IMR-90 (cell line): Measurements from ENCODE around the gene MROH7. TPM values are rescaled to one million over a fixed set of nuclear protein-coding genes. Genes with fewer than 3 reads are reported as not detected.

Experiments used
- ATAC-seq: fragments of 200-7000 bp; cut with Tn5 transposase; 2 replicates; pipeline ENCODE4 v1.9.1; 2020; ENCODE audit warnings: low read depth, mild to moderate bottlenecking, moderate library complexity
- BruUV-seq: library from RNA; stranded (reverse); fragments of 400-500 nt; replicated peaks from 2 replicates; lab custom pipeline; 2021; lab: Mats Ljungman, UMichigan
- CTCF ChIA-PET: fragments of 300-600 bp; formaldehyde crosslinking; extraction: SDS; loops from one replicate; lab custom pipeline; 2021; ENCODE audit warnings: antibody characterized with exemption; lab: Yijun Ruan, JAX
- POLR2A ChIA-PET: fragments of 300-600 bp; sonication (Branson Sonifier 250); formaldehyde crosslinking; loops from one replicate; lab custom pipeline; 2022; ENCODE audit warnings: antibody characterized with exemption; ENCODE audit not compliant: unreplicated experiment; lab: Charles Lee
- DNase-seq: peaks from one replicate; pipeline ENCODE4 v3.0.0; 2013
- H2AFZ ChIP-seq: replicated peaks from 2 replicates; pipeline ENCODE3; 2013; ENCODE audit warnings: low read length, mild to moderate bottlenecking; ENCODE audit not compliant: poor library complexity
- H2AK5ac ChIP-seq: 2 replicates; pipeline ENCODE4 v1.6.1; 2013; ENCODE audit warnings: low read depth, low read length, inconsistent platforms
- H2AK9ac ChIP-seq: replicated peaks from 2 replicates; pipeline ENCODE3; 2013; ENCODE audit warnings: mild to moderate bottlenecking, low read depth, low read length, moderate library complexity; ENCODE audit not compliant: poor library complexity
- H2BK120ac ChIP-seq: 2 replicates; pipeline ENCODE4 v1.6.1; 2013; ENCODE audit warnings: low read depth, low read length, inconsistent platforms
- H2BK15ac ChIP-seq: 3 replicates; pipeline ENCODE4 v1.6.1; 2013; ENCODE audit warnings: low read depth, low read length, inconsistent platforms
- H2BK20ac ChIP-seq: 2 replicates; pipeline ENCODE4 v1.6.1; 2013; ENCODE audit warnings: low read depth, mild to moderate bottlenecking, inconsistent platforms, low read length, moderate library complexity
- H2BK5ac ChIP-seq: 2 replicates; pipeline ENCODE4 v1.6.1; 2013; ENCODE audit warnings: mild to moderate bottlenecking, low read depth, low read length, inconsistent platforms; ENCODE audit not compliant: poor library complexity, severe bottlenecking
- H3K14ac ChIP-seq: replicated peaks from 2 replicates; pipeline ENCODE4 v1.6.1; 2013; ENCODE audit warnings: low read depth, low read length, inconsistent platforms
- H3K18ac ChIP-seq: 2 replicates; pipeline ENCODE4 v1.6.1; 2013; ENCODE audit warnings: low read depth, low read length, control low read depth
- H3K23ac ChIP-seq: 2 replicates; pipeline ENCODE4 v1.6.1; 2013; ENCODE audit warnings: low read depth, low read length, inconsistent platforms
- H3K27ac ChIP-seq: 2 replicates; pipeline ENCODE4 v1.5.1; 2013; ENCODE audit warnings: mild to moderate bottlenecking, control low read depth, low read length; ENCODE audit not compliant: insufficient read depth
- H3K27me3 ChIP-seq: 2 replicates; pipeline ENCODE4 v1.6.1; 2013; ENCODE audit warnings: low read length; ENCODE audit not compliant: control insufficient read depth, insufficient read depth
- H3K36me3 ChIP-seq: 2 replicates; pipeline ENCODE4 v1.6.1; 2013; ENCODE audit warnings: low read length, mixed read lengths; ENCODE audit not compliant: control insufficient read depth, insufficient read depth
- H3K4ac ChIP-seq: 2 replicates; pipeline ENCODE4 v1.6.1; 2013; ENCODE audit warnings: low read depth, low read length, inconsistent platforms
- H3K4me1 ChIP-seq: 2 replicates; pipeline ENCODE4 v1.6.1; 2013; ENCODE audit warnings: low read length, mixed read lengths; ENCODE audit not compliant: control insufficient read depth, insufficient read depth
- H3K4me2 ChIP-seq: 2 replicates; pipeline ENCODE4 v1.6.1; 2013; ENCODE audit warnings: low read depth, mild to moderate bottlenecking, control low read depth, low read length, moderate library complexity
- H3K4me3 ChIP-seq: 2 replicates; pipeline ENCODE4 v1.5.1; 2013; ENCODE audit warnings: low read depth, mild to moderate bottlenecking, control low read depth, low read length, moderate library complexity; ENCODE audit not compliant: insufficient read depth
- H3K56ac ChIP-seq: 2 replicates; pipeline ENCODE4 v1.6.1; 2013; ENCODE audit warnings: low read length, inconsistent platforms; ENCODE audit not compliant: insufficient read depth; ENCODE audit errors: extremely low read depth
- H3K79me1 ChIP-seq, 2 experiments: 2 replicates each; pipeline ENCODE4 v1.6.1; 2013; ENCODE audit warnings: low read length in 2 of 2, inconsistent platforms in 1 of 2, low read depth in 1 of 2
- H3K9ac ChIP-seq: 2 replicates; pipeline ENCODE4 v1.6.1; 2013; ENCODE audit warnings: low read depth, low read length, control low read depth
- H3K9me1 ChIP-seq: 2 replicates; pipeline ENCODE4 v1.6.1; 2013; ENCODE audit warnings: low read length, inconsistent platforms; ENCODE audit not compliant: insufficient read depth
- H3K9me3 ChIP-seq: 2 replicates; pipeline ENCODE4 v1.6.1; 2013; ENCODE audit warnings: low read length; ENCODE audit not compliant: control insufficient read depth, insufficient read depth
- H4K20me1 ChIP-seq: 2 replicates; pipeline ENCODE4 v1.6.1; 2013; ENCODE audit warnings: low read length, inconsistent platforms; ENCODE audit not compliant: insufficient read depth
- H4K5ac ChIP-seq: 2 replicates; pipeline ENCODE4 v1.6.1; 2013; ENCODE audit warnings: mild to moderate bottlenecking, low read depth, low read length, control low read depth
- H4K8ac ChIP-seq, 2 experiments: 2 replicates each; pipeline ENCODE4 v1.6.1; 2013; ENCODE audit warnings: low read depth in 2 of 2, low read length in 2 of 2, control low read depth in 1 of 2, inconsistent platforms in 1 of 2
- H4K91ac ChIP-seq: 2 replicates; pipeline ENCODE4 v1.6.1; 2013; ENCODE audit warnings: low read depth, low read length, inconsistent platforms; ENCODE audit not compliant: insufficient read depth
- CHD1 ChIP-seq: IDR thresholded peaks from 2 replicates; pipeline ENCODE4 v1.6.1; 2012; ENCODE audit warnings: low read depth, low read length, improper control_type of control experiment
- WGBS, 2 experiments: methylation state at CpG; one replicate each; pipeline versions ENCODE4 v1.1.5 to v1.1.7; 2013; ENCODE audit warnings: missing lambda C conversion rate in 2 of 2; ENCODE audit not compliant: insufficient read length in 1 of 2; ENCODE audit errors: extremely low coverage in 2 of 2; 5-methylcytosine and 5-hydroxymethylcytosine counted together
- dilution Hi-C: fragments of 300-500 bp; cut with HindIII; formaldehyde crosslinking; loops from one replicate; pipeline ENCODE4 v1.14.3; 2018; ENCODE audit warnings: low sequenced_read_pairs; ENCODE audit not compliant: unreplicated experiment
- in situ Hi-C: fragments of 300-500 bp; cut with MboI; formaldehyde crosslinking; loops from 3 replicates; pipeline ENCODE4 v1.14.3; 2019; ENCODE audit warnings: low sequenced_read_pairs, inconsistent platforms, mixed read lengths
- intact Hi-C: fragments of 100-400 bp; cut with micrococcal nuclease; formaldehyde crosslinking; loops from 2 replicates; pipeline ENCODE4 v1.10.0; 2022
- polyA plus RNA-seq, 3 experiments: library from polyadenylated mRNA; depleted of rRNA; stranded (reverse); fragments of >200 nt; gene quantifications; 2 replicates each; pipeline ENCODE4 v1.2.3, GENCODE V29; 2012; ENCODE audit warnings: low replicate concordance in 1 of 3
- total RNA-seq: library from RNA; depleted of rRNA; stranded (reverse); fragments of >200 nt; gene quantifications from 2 replicates; pipeline ENCODE4 v1.2.3, GENCODE V29; 2012
- TF ChIP-seq, protein P1 (sequence below): fragments of 150-350 bp; IDR thresholded peaks from 2 replicates; pipeline ENCODE4 v1.6.1; 2017; ENCODE audit warnings: mild to moderate bottlenecking, antibody characterized with exemption, low read length, low read depth

The MROH7 gene
- total and polyA plus RNA-seq, 2 of the 4 experiments (the other 2 are of a cell fraction), result not detected

- H2AK5ac ChIP-seq, result no peak overlapping the region
- no TSS peak for BruUV-seq
- no peaks in the 10 kb centered on the region for H3K4me1 ChIP-seq
- H3K4ac ChIP-seq, result no peak overlapping the region
- dilution Hi-C loops (no loop called here), intact Hi-C loops (no loop called here), in situ Hi-C loops (no loop called here)
- no peak overlapping the region for H2BK5ac ChIP-seq
- TF ChIP-seq, protein P1, sequence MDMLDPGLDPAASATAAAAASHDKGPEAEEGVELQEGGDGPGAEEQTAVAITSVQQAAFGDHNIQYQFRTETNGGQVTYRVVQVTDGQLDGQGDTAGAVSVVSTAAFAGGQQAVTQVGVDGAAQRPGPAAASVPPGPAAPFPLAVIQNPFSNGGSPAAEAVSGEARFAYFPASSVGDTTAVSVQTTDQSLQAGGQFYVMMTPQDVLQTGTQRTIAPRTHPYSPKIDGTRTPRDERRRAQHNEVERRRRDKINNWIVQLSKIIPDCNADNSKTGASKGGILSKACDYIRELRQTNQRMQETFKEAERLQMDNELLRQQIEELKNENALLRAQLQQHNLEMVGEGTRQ, result no peak
- no peak for TF ChIP-seq CHD1
- ATAC-seq (no peak), DNase-seq (no peak)
- no peak overlapping the region for H4K8ac ChIP-seq
- no peak overlapping the region for H3K56ac ChIP-seq
- H3K4me2 ChIP-seq, result no peak overlapping the region
- no peaks in the 10 kb centered on the region for H3K9me1 ChIP-seq
- H3K36me3 ChIP-seq, result no peaks in the 10 kb centered on the region
- no peak overlapping the region for H2BK120ac ChIP-seq
- H3K4me3 ChIP-seq, result no peak overlapping the region
- POLR2A ChIA-PET, result no interaction called here
- no peak overlapping the region for H3K23ac ChIP-seq
- CTCF ChIA-PET, result no interaction called here
- no peaks in the 10 kb centered on the region for H3K79me1 ChIP-seq
- H3K9ac ChIP-seq, result no peak overlapping the region
- no peaks in the 10 kb centered on the region for H4K20me1 ChIP-seq
- H4K91ac ChIP-seq, result no peak overlapping the region
- no peak overlapping the region for H3K14ac ChIP-seq
- H3K27me3 ChIP-seq, result peaks cover 55% of the 10 kb centered on the region
- no peak overlapping the region for H2AFZ ChIP-seq
- WGBS, 2 experiments, result 81% methylated on average over 3 of the region's 11 CpGs; no CpG with 5 or more reads in 1 of the 2 experiments
- H3K9me3 ChIP-seq, result no peaks in the 10 kb centered on the region
- H4K5ac ChIP-seq, result no peak overlapping the region
- H3K18ac ChIP-seq, result no peak overlapping the region
- H2AK9ac ChIP-seq, result no peak overlapping the region
- no peak overlapping the region for H2BK20ac ChIP-seq
- H3K27ac ChIP-seq, result no peak overlapping the region
- H2BK15ac ChIP-seq, result no peak overlapping the region
Measured at GRCh38 chr1:54699936-54700525, 58.4 kb downstream of the MROH7 start.
